Body of pancreas (tissue), 4 donors: ENCODE results near the gene WNT7B.

Experiments used
- POLR2A ChIP-seq, 3 donors: fragments of 450-650 bp; IDR thresholded peaks; one replicate each; pipeline ENCODE4 v1.6.1; 2016; ENCODE audit warnings: antibody characterized with exemption in 3 of 3, mild to moderate bottlenecking in 2 of 3
- TF ChIP-seq, protein P1 (sequence below), 7 experiments: fragments of 450-650 bp in 4 of 7; fragments of 200-600 bp in 3 of 7; sonication (generic) in 3 of 7; IDR thresholded peaks; one replicate each; pipeline ENCODE4 v1.5.1; 2016 to 2019; ENCODE audit warnings: antibody characterized with exemption in 7 of 7

DNA sequence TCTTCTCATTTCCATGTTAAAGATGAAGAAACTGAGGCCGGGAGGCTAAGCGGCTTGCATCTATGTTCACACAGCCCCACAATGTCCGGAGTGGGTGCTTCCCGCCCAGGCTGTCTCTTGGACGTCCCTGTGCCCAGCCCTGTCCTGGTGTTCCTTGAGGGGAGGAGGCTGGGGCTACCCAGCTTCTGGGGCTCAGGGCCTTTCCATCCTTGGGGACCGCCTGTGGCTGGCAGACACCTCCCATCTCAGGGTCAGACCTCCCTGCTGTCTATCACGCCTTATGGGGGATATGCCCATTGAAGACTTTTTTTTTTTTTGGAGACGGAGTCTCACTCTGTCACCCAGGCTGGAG lies 95.5 kb downstream of the WNT7B start:
- TF ChIP-seq, protein P1, sequence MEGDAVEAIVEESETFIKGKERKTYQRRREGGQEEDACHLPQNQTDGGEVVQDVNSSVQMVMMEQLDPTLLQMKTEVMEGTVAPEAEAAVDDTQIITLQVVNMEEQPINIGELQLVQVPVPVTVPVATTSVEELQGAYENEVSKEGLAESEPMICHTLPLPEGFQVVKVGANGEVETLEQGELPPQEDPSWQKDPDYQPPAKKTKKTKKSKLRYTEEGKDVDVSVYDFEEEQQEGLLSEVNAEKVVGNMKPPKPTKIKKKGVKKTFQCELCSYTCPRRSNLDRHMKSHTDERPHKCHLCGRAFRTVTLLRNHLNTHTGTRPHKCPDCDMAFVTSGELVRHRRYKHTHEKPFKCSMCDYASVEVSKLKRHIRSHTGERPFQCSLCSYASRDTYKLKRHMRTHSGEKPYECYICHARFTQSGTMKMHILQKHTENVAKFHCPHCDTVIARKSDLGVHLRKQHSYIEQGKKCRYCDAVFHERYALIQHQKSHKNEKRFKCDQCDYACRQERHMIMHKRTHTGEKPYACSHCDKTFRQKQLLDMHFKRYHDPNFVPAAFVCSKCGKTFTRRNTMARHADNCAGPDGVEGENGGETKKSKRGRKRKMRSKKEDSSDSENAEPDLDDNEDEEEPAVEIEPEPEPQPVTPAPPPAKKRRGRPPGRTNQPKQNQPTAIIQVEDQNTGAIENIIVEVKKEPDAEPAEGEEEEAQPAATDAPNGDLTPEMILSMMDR (IDR thresholded peaks at IDR 0.05) = no peak
- TF ChIP-seq POLR2A (IDR thresholded peaks at IDR 0.05) = no peak
